NT2/D1 (cell line): ENCODE data around the gene CLCNKB.

Experiments
- SUZ12 ChIP-seq: IDR thresholded peaks from 2 replicates; pipeline ENCODE4 v1.6.1; 2011; ENCODE audit not compliant: insufficient read length, insufficient read depth; ENCODE audit errors: extremely low read depth
- YY1 ChIP-seq: IDR thresholded peaks from 2 replicates; pipeline ENCODE4 v1.6.1; 2011; ENCODE audit not compliant: insufficient read length, insufficient read depth
- ZNF274 ChIP-seq: IDR thresholded peaks from 2 replicates; pipeline ENCODE4 v1.6.1; 2011; ENCODE audit warnings: mild to moderate bottlenecking, low read depth, low read length

- no peak for TF ChIP-seq YY1
- no peak for TF ChIP-seq ZNF274
- TF ChIP-seq SUZ12 = no peak
These were observed 38.1 kb downstream of the CLCNKB start for GRCh38 chr1:16081636-16082035.
